Panc1 (cell line): ENCODE measurements around the gene POTEF.
"Not testable (repeated sequence)": the region's sequence is repeated elsewhere in the genome, so short reads cannot be mapped to it uniquely, and the experiment has no call there.

Experiments
- POLR2AphosphoS5 ChIP-seq: IDR thresholded peaks from 2 replicates; pipeline ENCODE4 v1.6.1; 2012; ENCODE audit warnings: mild to moderate bottlenecking, low read depth, low read length, moderate library complexity
- TF ChIP-seq, protein P1 (sequence below): fragments of 450-650 bp; IDR thresholded peaks from 2 replicates; pipeline ENCODE4 v1.5.1; 2017; ENCODE audit warnings: mild to moderate bottlenecking
- TF ChIP-seq, protein P2 (sequence below), 2 experiments: IDR thresholded peaks; 2 replicates each; pipeline ENCODE4 v1.6.1; 2011 to 2012; ENCODE audit warnings: low read depth in 2 of 2, control low read depth in 1 of 2, low read length in 1 of 2, mild to moderate bottlenecking in 1 of 2, moderate library complexity in 1 of 2; ENCODE audit not compliant: insufficient read depth in 1 of 2

DNA sequence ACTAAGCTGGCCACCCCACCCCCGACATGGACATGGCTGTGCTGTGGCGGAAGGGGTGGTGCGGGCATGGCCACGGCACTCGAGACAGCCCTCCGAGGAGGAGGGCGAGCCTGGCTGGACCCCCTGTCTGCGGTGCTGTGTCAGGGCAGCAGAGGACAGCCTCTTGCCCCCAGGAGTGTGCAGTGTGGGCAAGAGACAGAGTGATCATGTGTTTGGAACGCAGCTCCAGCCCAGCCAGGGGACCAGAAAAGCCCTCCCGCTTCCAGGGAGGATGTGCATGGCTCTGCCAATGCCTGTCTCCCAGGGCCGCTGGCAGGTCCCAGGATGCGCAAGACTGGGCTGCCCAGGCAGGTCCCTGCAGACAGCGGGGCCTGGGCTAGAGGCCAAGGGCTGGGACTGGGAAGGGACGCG, 9.8 kb upstream of the POTEF start:
- TF ChIP-seq POLR2AphosphoS5: not testable (repeated sequence)
- TF ChIP-seq, protein P1, sequence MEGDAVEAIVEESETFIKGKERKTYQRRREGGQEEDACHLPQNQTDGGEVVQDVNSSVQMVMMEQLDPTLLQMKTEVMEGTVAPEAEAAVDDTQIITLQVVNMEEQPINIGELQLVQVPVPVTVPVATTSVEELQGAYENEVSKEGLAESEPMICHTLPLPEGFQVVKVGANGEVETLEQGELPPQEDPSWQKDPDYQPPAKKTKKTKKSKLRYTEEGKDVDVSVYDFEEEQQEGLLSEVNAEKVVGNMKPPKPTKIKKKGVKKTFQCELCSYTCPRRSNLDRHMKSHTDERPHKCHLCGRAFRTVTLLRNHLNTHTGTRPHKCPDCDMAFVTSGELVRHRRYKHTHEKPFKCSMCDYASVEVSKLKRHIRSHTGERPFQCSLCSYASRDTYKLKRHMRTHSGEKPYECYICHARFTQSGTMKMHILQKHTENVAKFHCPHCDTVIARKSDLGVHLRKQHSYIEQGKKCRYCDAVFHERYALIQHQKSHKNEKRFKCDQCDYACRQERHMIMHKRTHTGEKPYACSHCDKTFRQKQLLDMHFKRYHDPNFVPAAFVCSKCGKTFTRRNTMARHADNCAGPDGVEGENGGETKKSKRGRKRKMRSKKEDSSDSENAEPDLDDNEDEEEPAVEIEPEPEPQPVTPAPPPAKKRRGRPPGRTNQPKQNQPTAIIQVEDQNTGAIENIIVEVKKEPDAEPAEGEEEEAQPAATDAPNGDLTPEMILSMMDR: not testable (repeated sequence)
- TF ChIP-seq, protein P2, sequence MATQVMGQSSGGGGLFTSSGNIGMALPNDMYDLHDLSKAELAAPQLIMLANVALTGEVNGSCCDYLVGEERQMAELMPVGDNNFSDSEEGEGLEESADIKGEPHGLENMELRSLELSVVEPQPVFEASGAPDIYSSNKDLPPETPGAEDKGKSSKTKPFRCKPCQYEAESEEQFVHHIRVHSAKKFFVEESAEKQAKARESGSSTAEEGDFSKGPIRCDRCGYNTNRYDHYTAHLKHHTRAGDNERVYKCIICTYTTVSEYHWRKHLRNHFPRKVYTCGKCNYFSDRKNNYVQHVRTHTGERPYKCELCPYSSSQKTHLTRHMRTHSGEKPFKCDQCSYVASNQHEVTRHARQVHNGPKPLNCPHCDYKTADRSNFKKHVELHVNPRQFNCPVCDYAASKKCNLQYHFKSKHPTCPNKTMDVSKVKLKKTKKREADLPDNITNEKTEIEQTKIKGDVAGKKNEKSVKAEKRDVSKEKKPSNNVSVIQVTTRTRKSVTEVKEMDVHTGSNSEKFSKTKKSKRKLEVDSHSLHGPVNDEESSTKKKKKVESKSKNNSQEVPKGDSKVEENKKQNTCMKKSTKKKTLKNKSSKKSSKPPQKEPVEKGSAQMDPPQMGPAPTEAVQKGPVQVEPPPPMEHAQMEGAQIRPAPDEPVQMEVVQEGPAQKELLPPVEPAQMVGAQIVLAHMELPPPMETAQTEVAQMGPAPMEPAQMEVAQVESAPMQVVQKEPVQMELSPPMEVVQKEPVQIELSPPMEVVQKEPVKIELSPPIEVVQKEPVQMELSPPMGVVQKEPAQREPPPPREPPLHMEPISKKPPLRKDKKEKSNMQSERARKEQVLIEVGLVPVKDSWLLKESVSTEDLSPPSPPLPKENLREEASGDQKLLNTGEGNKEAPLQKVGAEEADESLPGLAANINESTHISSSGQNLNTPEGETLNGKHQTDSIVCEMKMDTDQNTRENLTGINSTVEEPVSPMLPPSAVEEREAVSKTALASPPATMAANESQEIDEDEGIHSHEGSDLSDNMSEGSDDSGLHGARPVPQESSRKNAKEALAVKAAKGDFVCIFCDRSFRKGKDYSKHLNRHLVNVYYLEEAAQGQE (IDR thresholded peaks at IDR 0.05; ENCODE audit: insufficient read depth in 1 of 2, low read depth in 2 of 2, low read length in 1 of 2): not testable (repeated sequence)
